Kasumi-1 (cell line): ENCODE results near the gene RBM33.
A peak's percentile ranks its signal among the peaks of the same experiment; 100 is the strongest.

ENCODE experiments used
- DNase-seq, 2 experiments: peaks; one replicate each; lab custom pipeline; 2025; lab: John Stamatoyannopoulos, UW

The RBM33 gene

GRCh38 chr7:155796381-155797261 lies 152.2 kb downstream of the RBM33 start:
- peak; percentile 12 to 32 for DNase-seq

GRCh38 chr7:155797262-155798250 lies 153.1 kb downstream of the RBM33 start:
- no peak for DNase-seq

GRCh38 chr7:155798673-155799439 lies 154.4 kb downstream of the RBM33 start:
- DNase-seq: peak; percentile 60

- DNase-seq: no peak
Measured at GRCh38 chr7:155799514-155799913, 155.1 kb downstream of the RBM33 start.

- DNase-seq: no peak
Measured at GRCh38 chr7:155800301-155800700, 155.8 kb downstream of the RBM33 start.

- no peak for DNase-seq
Measured at GRCh38 chr7:155800741-155801267, 156.3 kb downstream of the RBM33 start.

- DNase-seq: no peak
Measured at GRCh38 chr7:155802291-155802690, 157.8 kb downstream of the RBM33 start.

- no peak for DNase-seq
Measured at GRCh38 chr7:155802906-155803417, 158.5 kb downstream of the RBM33 start.

- DNase-seq: peak; percentile 62 to 86
Measured at GRCh38 chr7:155803418-155804376, 159.2 kb downstream of the RBM33 start.

GRCh38 chr7:155804431-155804831 lies 160.0 kb downstream of the RBM33 start:
- peak; percentile 15 to 32 for DNase-seq

- peak; percentile 63 to 66 for DNase-seq
Measured at GRCh38 chr7:155804897-155805825, 160.7 kb downstream of the RBM33 start.

- no peak for DNase-seq
Measured at GRCh38 chr7:155805826-155806095, 161.3 kb downstream of the RBM33 start.

- DNase-seq: no peak
Measured at GRCh38 chr7:155806096-155806871, 161.8 kb downstream of the RBM33 start.

GRCh38 chr7:155807065-155807671 lies 162.7 kb downstream of the RBM33 start:
- no peak for DNase-seq

- no peak for DNase-seq
Measured at GRCh38 chr7:155807789-155808548, 163.5 kb downstream of the RBM33 start.

- DNase-seq: no peak
Measured at GRCh38 chr7:155808549-155809331, 164.3 kb downstream of the RBM33 start.
